Thyroid gland (tissue), 4 donors: ENCODE data around the gene GPX7. TPM values are rescaled to one million over a fixed set of nuclear protein-coding genes. Genes with fewer than 3 reads are reported as not detected.

Experiments
- DNase-seq, 2 donors: peaks; one replicate each; pipeline ENCODE4 v3.0.0-alpha.2; 2019
- H3K27ac ChIP-seq, 3 donors: fragments of 200-600 bp; sonication (generic); 1 replicate in 2 of 3; 2 replicates in 1 of 3; pipeline ENCODE4 v1.5.1; 2016 to 2019; ENCODE audit warnings: mild to moderate bottlenecking in 1 of 3, moderate library complexity in 1 of 3
- H3K27me3 ChIP-seq: fragments of 200-600 bp; sonication (generic); one replicate; pipeline ENCODE4 v1.5.1; 2019
- H3K36me3 ChIP-seq, 2 donors: fragments of 200-600 bp; sonication (generic); one replicate each; pipeline ENCODE4 v1.5.1; 2016 to 2019
- H3K4me1 ChIP-seq, 2 donors: fragments of 200-600 bp; sonication (generic); one replicate each; pipeline ENCODE4 v1.5.1; 2017 to 2019
- H3K4me3 ChIP-seq, 3 donors: fragments of 200-600 bp; sonication (generic); replicated peaks in 1 of 3; 1 replicate in 2 of 3; 2 replicates in 1 of 3; pipeline ENCODE4 v1.5.1; 2016; ENCODE audit warnings: mild to moderate bottlenecking in 1 of 3
- H3K9me3 ChIP-seq: fragments of 200-600 bp; sonication (generic); one replicate; pipeline ENCODE4 v1.5.1; 2017
- CTCF ChIP-seq, 6 experiments: fragments of 200-600 bp in 3 of 6; fragments of 450-650 bp in 3 of 6; sonication (generic) in 3 of 6; IDR thresholded peaks; one replicate each; pipeline ENCODE4 v1.5.1; 2016 to 2019; ENCODE audit warnings: antibody characterized with exemption in 6 of 6, mild to moderate bottlenecking in 2 of 6, inconsistent platforms in 1 of 6, moderate library complexity in 1 of 6
- POLR2A ChIP-seq, 2 donors: fragments of 450-650 bp; IDR thresholded peaks; one replicate each; pipeline ENCODE4 v1.6.1; 2017; ENCODE audit warnings: antibody characterized with exemption in 2 of 2, mild to moderate bottlenecking in 2 of 2, moderate library complexity in 1 of 2
- WGBS, 2 donors: methylation state at CpG; one replicate each; pipeline ENCODE4 v1.1.5; 2017; 5-methylcytosine and 5-hydroxymethylcytosine counted together
- intact Hi-C: fragments of 100-400 bp; cut with DNase I; formaldehyde crosslinking; loops from one replicate; pipeline ENCODE4 v1.15.1; 2023
- total RNA-seq, 4 donors: library from RNA; depleted of rRNA; stranded (reverse); fragments of >200 nt; gene quantifications; one replicate each; pipeline ENCODE4 v1.2.3, GENCODE V29; 2016

Gene GPX7
- total RNA-seq, 4 donors from 2014 or later: 15.7 to 77.9 (median 32.1) TPM

- no peaks in the 10 kb centered on the region for H3K27me3 ChIP-seq
- no peak overlapping the region for H3K27ac ChIP-seq
- H3K4me1 ChIP-seq: peaks cover 11 to 21% of the 10 kb centered on the region in 2 donors
- TF ChIP-seq CTCF (IDR thresholded peaks at IDR 0.05) (no peak), POLR2A (IDR thresholded peaks at IDR 0.05) (no peak)
- no peaks in the 10 kb centered on the region for H3K9me3 ChIP-seq
- H3K4me3 ChIP-seq: no peak overlapping the region
- no peak for DNase-seq
- WGBS, 2 donors: 57 to 69% methylated on average over 3 of the region's 3 CpGs
- intact Hi-C loops: no loop called here
- H3K36me3 ChIP-seq: no peaks in the 10 kb centered on the region
These were observed 47.4 kb upstream of the GPX7 start for GRCh38 chr1:52554756-52555155.

GRCh38 chr1:52556641-52557360, 45.4 kb upstream of the GPX7 start:
- TF ChIP-seq POLR2A (IDR thresholded peaks at IDR 0.05) (no peak), CTCF (IDR thresholded peaks at IDR 0.05) (no peak)
- intact Hi-C loops: no loop called here
- Histone ChIP-seq H3K4me3 (no peak overlapping the region), H3K9me3 (no peaks in the 10 kb centered on the region), H3K36me3 (no peaks in the 10 kb centered on the region), H3K4me1 (peaks cover 8 to 11% of the 10 kb centered on the region in 2 donors), H3K27ac (no peak overlapping the region), H3K27me3 (no peaks in the 10 kb centered on the region)
- DNase-seq: no peak
- 84 to 88% methylated on average over 4 of the region's 4 CpGs for WGBS, 2 donors

- no peaks in the 10 kb centered on the region for H3K27me3 ChIP-seq
- 20 to 51% methylated on average over 2 of the region's 2 CpGs for WGBS, 2 donors
- no peak overlapping the region for H3K4me3 ChIP-seq
- H3K27ac ChIP-seq: no peak overlapping the region
- peak; percentile 82 for DNase-seq
- no peak for TF ChIP-seq CTCF (IDR thresholded peaks at IDR 0.05)
- TF ChIP-seq POLR2A (IDR thresholded peaks at IDR 0.05): no peak
- H3K36me3 ChIP-seq: no peaks in the 10 kb centered on the region
- H3K9me3 ChIP-seq: no peaks in the 10 kb centered on the region
- intact Hi-C loops: no loop called here
- peaks cover 4 to 9% of the 10 kb centered on the region in 2 donors for H3K4me1 ChIP-seq
These were observed 43.2 kb upstream of the GPX7 start for GRCh38 chr1:52558941-52559340.

- Histone ChIP-seq H3K27me3 (no peaks in the 10 kb centered on the region), H3K4me3 (no peak overlapping the region), H3K9me3 (no peaks in the 10 kb centered on the region), H3K36me3 (no peaks in the 10 kb centered on the region), H3K4me1 (peaks cover 0 to 3% of the 10 kb centered on the region in 2 donors), H3K27ac (no peak overlapping the region)
- no peak for TF ChIP-seq CTCF (IDR thresholded peaks at IDR 0.05)
- TF ChIP-seq POLR2A (IDR thresholded peaks at IDR 0.05): no peak
- DNase-seq: no peak
- WGBS, 2 donors: 90 to 95% methylated on average over 2 of the region's 2 CpGs
- intact Hi-C loops: no loop called here
These were observed 42.3 kb upstream of the GPX7 start for GRCh38 chr1:52559875-52560274.

- Histone ChIP-seq H3K27ac (no peak overlapping the region), H3K4me1 (peaks cover 2 to 3% of the 10 kb centered on the region in 2 donors), H3K9me3 (no peaks in the 10 kb centered on the region), H3K4me3 (no peak overlapping the region), H3K27me3 (no peaks in the 10 kb centered on the region), H3K36me3 (no peaks in the 10 kb centered on the region)
- no peak for DNase-seq
- intact Hi-C loops: no loop called here
- WGBS, 2 donors: 88 to 92% methylated on average over 3 of the region's 3 CpGs
- TF ChIP-seq CTCF (IDR thresholded peaks at IDR 0.05) (no peak), POLR2A (IDR thresholded peaks at IDR 0.05) (no peak)
These were observed 39.4 kb upstream of the GPX7 start for GRCh38 chr1:52562766-52563165.
